HEK293T (cell line): ENCODE results near the gene SLC6A6.

Experiments
- ARNT ChIP-seq: fragments of 450-650 bp; IDR thresholded peaks from 2 replicates; pipeline ENCODE4 v1.6.1; 2017; ENCODE audit warnings: mild to moderate bottlenecking
- BHLHE40 ChIP-seq: fragments of 450-650 bp; IDR thresholded peaks from 2 replicates; pipeline ENCODE4 v1.6.1; 2016; ENCODE audit warnings: mild to moderate bottlenecking, moderate library complexity, borderline replicate concordance
- CTBP1 ChIP-seq: fragments of 450-650 bp; IDR thresholded peaks from 2 replicates; pipeline ENCODE4 v1.6.1; 2016; ENCODE audit warnings: borderline replicate concordance
- ELF4 ChIP-seq: fragments of 450-650 bp; IDR thresholded peaks from 2 replicates; pipeline ENCODE4 v1.6.1; 2017; ENCODE audit warnings: antibody characterized with exemption
- FOXK2 ChIP-seq: fragments of 450-650 bp; IDR thresholded peaks from 2 replicates; pipeline ENCODE4 v1.6.1; 2016; ENCODE audit warnings: mild to moderate bottlenecking
- FOXM1 ChIP-seq: fragments of 450-650 bp; IDR thresholded peaks from 2 replicates; pipeline ENCODE4 v1.6.1; 2017; ENCODE audit warnings: mild to moderate bottlenecking, borderline replicate concordance
- HDGF ChIP-seq: fragments of 450-650 bp; IDR thresholded peaks from 2 replicates; pipeline ENCODE4 v1.6.1; 2017; ENCODE audit warnings: antibody characterized with exemption, borderline replicate concordance
- NFRKB ChIP-seq: fragments of 450-650 bp; IDR thresholded peaks from 2 replicates; pipeline ENCODE4 v1.6.1; 2016; ENCODE audit warnings: mild to moderate bottlenecking, moderate library complexity
- SP1 ChIP-seq: fragments of 450-650 bp; IDR thresholded peaks from 2 replicates; pipeline ENCODE4 v1.6.1; 2017
- ZNF384 ChIP-seq: fragments of 450-650 bp; IDR thresholded peaks from 2 replicates; pipeline ENCODE4 v1.6.1; 2016
- TF ChIP-seq, protein P1 (sequence below): fragments of 450-650 bp; IDR thresholded peaks from 2 replicates; pipeline ENCODE4 v1.6.1; 2016

DNA sequence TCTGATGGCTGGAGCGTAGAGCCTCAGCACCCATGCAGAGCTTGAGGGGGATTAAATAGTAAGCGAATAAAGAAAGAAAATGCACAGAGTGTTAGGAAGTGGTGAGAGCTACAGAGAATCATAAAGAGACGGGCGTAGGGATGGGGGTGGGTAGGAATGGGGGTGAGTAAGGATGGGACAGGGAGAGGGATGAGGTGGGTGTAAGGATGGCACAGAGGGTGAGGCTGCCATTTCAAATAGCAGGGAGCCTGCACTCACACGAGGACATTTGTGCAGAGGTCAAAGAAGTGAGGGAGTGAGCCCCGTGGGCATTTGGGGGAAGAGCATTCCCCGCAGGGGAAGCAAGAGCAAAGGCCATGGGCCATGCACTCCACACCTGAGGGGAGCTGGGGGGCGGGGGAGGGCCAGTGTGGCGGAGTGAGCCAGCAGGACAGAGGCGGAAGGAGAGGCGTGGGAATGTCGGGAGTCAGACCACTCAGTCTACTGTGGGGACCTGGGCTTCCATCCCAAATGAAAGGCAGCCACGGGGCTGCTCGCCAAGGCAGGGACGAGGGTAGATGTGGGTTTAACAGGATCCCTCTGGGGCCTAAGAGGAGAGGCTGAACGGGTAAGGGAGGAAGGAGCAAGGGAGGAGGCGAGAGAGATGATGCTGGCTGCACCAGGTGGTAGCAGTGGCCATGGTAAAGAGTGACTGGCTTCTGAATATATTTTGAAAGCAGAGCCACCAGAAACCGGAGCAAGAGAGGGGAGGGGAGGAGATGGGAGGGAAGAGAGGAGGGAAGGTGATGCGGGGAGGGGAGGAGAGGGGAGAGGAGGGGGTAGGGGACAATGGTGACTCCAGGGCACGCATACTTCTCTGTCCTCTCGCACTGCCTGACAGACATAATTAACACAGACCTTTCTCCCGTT lies 35.2 kb upstream of the SLC6A6 start:
- TF ChIP-seq ELF4: no peak
- TF ChIP-seq CTBP1: no peak
- TF ChIP-seq SP1: no peak
- TF ChIP-seq BHLHE40: no peak
- no peak for TF ChIP-seq ARNT
- no peak for TF ChIP-seq FOXM1
- TF ChIP-seq FOXK2: no peak
- TF ChIP-seq, protein P1, sequence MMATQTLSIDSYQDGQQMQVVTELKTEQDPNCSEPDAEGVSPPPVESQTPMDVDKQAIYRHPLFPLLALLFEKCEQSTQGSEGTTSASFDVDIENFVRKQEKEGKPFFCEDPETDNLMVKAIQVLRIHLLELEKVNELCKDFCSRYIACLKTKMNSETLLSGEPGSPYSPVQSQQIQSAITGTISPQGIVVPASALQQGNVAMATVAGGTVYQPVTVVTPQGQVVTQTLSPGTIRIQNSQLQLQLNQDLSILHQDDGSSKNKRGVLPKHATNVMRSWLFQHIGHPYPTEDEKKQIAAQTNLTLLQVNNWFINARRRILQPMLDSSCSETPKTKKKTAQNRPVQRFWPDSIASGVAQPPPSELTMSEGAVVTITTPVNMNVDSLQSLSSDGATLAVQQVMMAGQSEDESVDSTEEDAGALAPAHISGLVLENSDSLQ: no peak
- no peak for TF ChIP-seq NFRKB
- TF ChIP-seq HDGF: no peak
- TF ChIP-seq ZNF384: no peak
